Stomach (tissue), 9 donors: Measurements from ENCODE around the gene PINLYP. TPM values are rescaled to one million over a fixed set of nuclear protein-coding genes. Genes with fewer than 3 reads are reported as not detected.
A peak's percentile ranks its signal among the peaks of the same experiment; 100 is the strongest.

Experiments
- DNase-seq, 2 donors: peaks; one replicate each; pipeline versions ENCODE4 v3.0.0 to v3.0.0-alpha.2; 2013 to 2019
- H3K27ac ChIP-seq, 5 donors: fragments of 200-600 bp in 4 of 5; sonication (generic) in 4 of 5; one replicate each; pipeline ENCODE4 v1.5.1; 2013 to 2019; ENCODE audit warnings: mild to moderate bottlenecking in 1 of 5, moderate library complexity in 1 of 5
- H3K27me3 ChIP-seq, 3 donors: fragments of 200-600 bp; sonication (generic); one replicate each; pipeline ENCODE4 v1.5.1; 2017 to 2019; ENCODE audit warnings: mixed run types in 1 of 3
- H3K36me3 ChIP-seq, 4 donors: fragments of 200-600 bp; sonication (generic); 1 replicate in 3 of 4; 2 replicates in 1 of 4; pipeline ENCODE4 v1.5.1; 2016 to 2019
- H3K4me1 ChIP-seq, 4 donors: fragments of 200-600 bp; sonication (generic); one replicate each; pipeline ENCODE4 v1.5.1; 2016 to 2019
- H3K4me3 ChIP-seq, 4 donors: fragments of 200-600 bp; sonication (generic) in 3 of 4; one replicate each; pipeline ENCODE4 v1.5.1; 2016 to 2019; ENCODE audit warnings: mild to moderate bottlenecking in 1 of 4
- H3K9me3 ChIP-seq, 4 donors: fragments of 200-600 bp; sonication (generic); one replicate each; pipeline ENCODE4 v1.5.1; 2016 to 2019
- EP300 ChIP-seq: sonication (generic); formaldehyde crosslinking; IDR thresholded peaks from one replicate; pipeline ENCODE4 v1.6.1; 2017; ENCODE audit warnings: antibody characterized with exemption
- POLR2A ChIP-seq, 4 donors: fragments of 450-650 bp; IDR thresholded peaks; one replicate each; pipeline ENCODE4 v1.6.1; 2016; ENCODE audit warnings: antibody characterized with exemption in 4 of 4, control low read depth in 2 of 4, mild to moderate bottlenecking in 1 of 4, moderate library complexity in 1 of 4
- POLR2AphosphoS5 ChIP-seq, 3 donors: sonication (generic); formaldehyde crosslinking; IDR thresholded peaks; one replicate each; pipeline ENCODE4 v1.6.1; 2016; ENCODE audit warnings: antibody characterized with exemption in 3 of 3
- WGBS, 5 donors: extraction: QIAGEN DNeasy Blood & Tissue Kit in 3 of 5; methylation state at CpG; one replicate each; pipeline versions ENCODE4 v1.1.5 to v1.1.7; 2013 to 2018; 5-methylcytosine and 5-hydroxymethylcytosine counted together
- intact Hi-C: fragments of 100-400 bp; cut with DNase I; formaldehyde crosslinking; loops from one replicate; pipeline ENCODE4 v1.15.1; 2023; ENCODE audit warnings: low total_unique reads
- polyA plus RNA-seq, 3 donors: library from polyadenylated mRNA; stranded (reverse); fragments of 200-250 nt; gene quantifications; one replicate each; pipeline ENCODE4 v1.2.3, GENCODE V29; 2013
- total RNA-seq, 5 donors: library from RNA; depleted of rRNA; stranded (reverse); fragments of >200 nt; gene quantifications; one replicate each; pipeline versions ENCODE4 v1.1.0 to v1.2.3, GENCODE V29; 2014 to 2016
- TF ChIP-seq, protein P1 (sequence below), 7 experiments: fragments of 450-650 bp in 4 of 7; fragments of 200-600 bp in 3 of 7; sonication (generic) in 3 of 7; IDR thresholded peaks; one replicate each; pipeline ENCODE4 v1.5.1; 2016 to 2019; ENCODE audit warnings: antibody characterized with exemption in 7 of 7, control low read depth in 2 of 7, mild to moderate bottlenecking in 1 of 7
- donor health status: healthy with polysubstance abuse.
- donor health status: Bipolar disorder and iron deficiency.
- donor health status: healthy.

Gene PINLYP
- total and polyA plus RNA-seq, 8 donors, result 0.14 to 18.7 (median 8.0) TPM; not detected in 1

DNA sequence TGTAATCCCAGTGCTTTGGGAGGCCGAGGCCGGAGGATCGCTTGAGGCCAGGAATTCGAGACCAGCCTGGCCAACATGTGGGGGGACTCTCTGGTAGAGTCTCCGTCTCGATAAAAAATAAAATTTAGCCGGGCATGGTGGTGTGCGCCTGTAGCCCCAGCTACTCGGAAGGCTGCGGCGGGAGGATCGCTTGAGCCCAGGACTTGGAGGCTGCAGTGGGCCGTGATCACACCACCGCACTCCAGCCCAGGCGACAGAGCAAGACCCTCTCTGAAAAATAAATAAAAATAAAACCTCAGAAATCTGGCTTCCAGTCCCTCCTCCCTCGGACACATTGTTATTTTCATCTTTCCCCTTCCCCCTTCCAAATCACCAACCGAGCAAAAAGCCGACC is 20.0 kb downstream of the PINLYP start:
- no peak for DNase-seq
- Histone ChIP-seq H3K27me3 (no peaks in the 10 kb centered on the region), H3K4me1 (peaks cover 34 to 68% (median 54%) of the 10 kb centered on the region in 4 donors), H3K4me3 (peak overlapping the region; percentile 62 to 74 (median 67)), H3K27ac (peak overlapping the region; percentile 74 to 96 (median 96)), H3K36me3 (peaks cover 33 to 61% (median 57%) of the 10 kb centered on the region in 4 donors), H3K9me3 (no peaks in the 10 kb centered on the region)
- intact Hi-C loops, result no loop called here
- WGBS, 5 donors, result 1 to 2% (median 1%) methylated on average over 18 of the region's 18 CpGs
- TF ChIP-seq, protein P1, sequence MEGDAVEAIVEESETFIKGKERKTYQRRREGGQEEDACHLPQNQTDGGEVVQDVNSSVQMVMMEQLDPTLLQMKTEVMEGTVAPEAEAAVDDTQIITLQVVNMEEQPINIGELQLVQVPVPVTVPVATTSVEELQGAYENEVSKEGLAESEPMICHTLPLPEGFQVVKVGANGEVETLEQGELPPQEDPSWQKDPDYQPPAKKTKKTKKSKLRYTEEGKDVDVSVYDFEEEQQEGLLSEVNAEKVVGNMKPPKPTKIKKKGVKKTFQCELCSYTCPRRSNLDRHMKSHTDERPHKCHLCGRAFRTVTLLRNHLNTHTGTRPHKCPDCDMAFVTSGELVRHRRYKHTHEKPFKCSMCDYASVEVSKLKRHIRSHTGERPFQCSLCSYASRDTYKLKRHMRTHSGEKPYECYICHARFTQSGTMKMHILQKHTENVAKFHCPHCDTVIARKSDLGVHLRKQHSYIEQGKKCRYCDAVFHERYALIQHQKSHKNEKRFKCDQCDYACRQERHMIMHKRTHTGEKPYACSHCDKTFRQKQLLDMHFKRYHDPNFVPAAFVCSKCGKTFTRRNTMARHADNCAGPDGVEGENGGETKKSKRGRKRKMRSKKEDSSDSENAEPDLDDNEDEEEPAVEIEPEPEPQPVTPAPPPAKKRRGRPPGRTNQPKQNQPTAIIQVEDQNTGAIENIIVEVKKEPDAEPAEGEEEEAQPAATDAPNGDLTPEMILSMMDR (IDR thresholded peaks at IDR 0.05), result no peak
- TF ChIP-seq POLR2AphosphoS5 (IDR thresholded peaks at IDR 0.05) (no peak), POLR2A (IDR thresholded peaks at IDR 0.05) (no peak), EP300 (no peak)

DNA sequence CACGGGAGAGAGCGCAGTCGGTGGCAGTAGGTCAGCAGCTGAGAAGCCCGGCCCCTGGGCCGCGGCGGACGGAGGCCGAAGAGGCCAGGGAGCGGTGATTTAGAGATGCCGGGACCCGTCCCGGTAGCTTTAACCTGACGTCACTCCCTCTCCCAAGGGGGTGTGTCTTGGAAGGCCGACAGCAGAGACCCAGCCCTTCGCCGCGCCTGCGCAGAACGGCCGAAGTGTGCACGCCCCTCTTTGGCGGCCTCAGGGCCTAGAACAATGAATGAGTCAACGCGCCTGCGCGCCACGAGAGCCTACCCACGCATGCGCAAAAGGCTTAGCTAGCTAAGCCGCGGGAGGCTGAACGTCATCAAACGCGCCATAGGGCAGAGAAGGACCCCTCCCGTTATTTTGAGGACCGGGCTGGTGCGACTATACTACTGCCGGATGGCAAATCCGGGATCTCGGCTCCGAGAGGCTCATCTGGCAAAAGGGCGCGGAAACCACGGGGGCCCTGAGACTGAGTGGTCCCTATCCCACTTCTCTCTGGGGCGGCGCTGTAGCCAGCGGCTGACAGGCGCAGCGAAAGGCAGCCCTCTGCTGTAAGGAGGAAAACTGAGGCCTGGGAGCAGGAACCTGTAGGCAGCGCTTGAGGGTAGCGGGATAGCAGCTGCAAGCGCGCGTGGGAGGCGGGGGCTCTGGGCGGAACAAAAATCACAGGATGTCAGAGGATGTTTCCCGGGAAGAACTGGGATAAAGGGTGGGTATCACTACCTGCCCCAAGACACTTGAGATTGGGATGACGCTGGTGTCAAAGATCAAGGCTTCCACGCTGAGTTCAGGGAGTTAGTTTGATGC is 20.6 kb downstream of the PINLYP start, which contains the start of the genes IRGQ and ZNF576:
Gene IRGQ, minus strand, starts transcription at position 136 of the 843 bp plus-strand sequence. CDS start 796 bp downstream, outside the sequence.
Gene ZNF576, plus strand, starts transcription at position 597 of the 843 bp plus-strand sequence. CDS start 514 bp downstream, outside the sequence.
- TF ChIP-seq POLR2A (IDR thresholded peaks at IDR 0.05) (peak in 2 of 4 donors; percentile 90 to 94), POLR2AphosphoS5 (IDR thresholded peaks at IDR 0.05) (peak; percentile 80 to 95 (median 93))
- TF ChIP-seq, protein P1 (IDR thresholded peaks at IDR 0.05), result no peak

DNA sequence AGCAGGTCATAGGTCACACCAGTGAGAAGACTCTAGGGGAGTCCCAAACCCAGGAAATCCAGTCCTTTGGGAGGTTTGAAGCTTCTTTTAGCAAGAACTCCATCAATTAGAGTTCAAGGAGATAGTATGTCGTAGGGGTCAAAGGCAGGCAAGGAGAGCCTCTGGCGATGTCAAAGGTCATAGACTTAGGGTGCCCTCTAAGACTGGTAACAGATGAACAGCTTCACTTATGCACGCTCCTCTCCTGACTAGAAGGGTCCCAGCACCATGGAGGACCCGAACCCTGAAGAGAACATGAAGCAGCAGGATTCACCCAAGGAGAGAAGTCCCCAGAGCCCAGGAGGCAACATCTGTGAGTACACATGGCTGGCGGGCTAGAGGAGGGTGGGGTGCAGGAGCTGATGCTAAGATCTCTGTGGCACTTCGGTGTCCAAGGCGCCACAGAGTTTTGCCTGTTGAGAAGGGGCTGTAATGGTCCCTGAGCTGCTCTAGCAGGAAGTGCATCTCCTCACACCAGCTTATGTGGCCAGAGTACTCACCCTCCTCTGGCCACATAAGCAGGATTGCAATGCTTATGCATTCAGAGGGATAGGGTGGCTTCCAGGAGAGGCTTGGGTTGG is 21.4 kb downstream of the PINLYP start:
- Histone ChIP-seq H3K27me3 (no peaks in the 10 kb centered on the region), H3K4me3 (peak overlapping the region; percentile 62 to 74 (median 67)), H3K9me3 (no peaks in the 10 kb centered on the region), H3K4me1 (peaks cover 34 to 63% (median 54%) of the 10 kb centered on the region in 4 donors), H3K36me3 (peaks cover 33 to 61% (median 57%) of the 10 kb centered on the region in 4 donors), H3K27ac (peak overlapping the region; percentile 90 to 96 (median 96))
- intact Hi-C loops, result no loop called here
- peak in 1 of 2 donors; percentile 30 for DNase-seq
- no peak for TF ChIP-seq EP300
- no peak for TF ChIP-seq POLR2AphosphoS5 (IDR thresholded peaks at IDR 0.05)
- no peak for TF ChIP-seq POLR2A (IDR thresholded peaks at IDR 0.05)
- TF ChIP-seq, protein P1 (IDR thresholded peaks at IDR 0.05), result no peak
- WGBS, 5 donors, result 15 to 30% (median 19%) methylated on average over 7 of the region's 7 CpGs

More for the DNA sequence above, 20.6 kb downstream of the PINLYP start, which contains the start of the genes IRGQ and ZNF576:
- intact Hi-C loops, result no loop called here
- Histone ChIP-seq H3K27me3 (no peaks in the 10 kb centered on the region), H3K36me3 (peaks cover 33 to 61% (median 57%) of the 10 kb centered on the region in 4 donors), H3K4me1 (peaks cover 34 to 63% (median 54%) of the 10 kb centered on the region in 4 donors), H3K27ac (peak within 1 kb of the TSS; percentile 90 to 96 (median 96)), H3K4me3 (peak within 1 kb of the TSS; percentile 62 to 74 (median 67)), H3K9me3 (no peaks in the 10 kb centered on the region)
- DNase-seq, result peak; percentile 100
- 0 to 1% (median 0%) methylated on average over 41 to 60 of the region's 60 CpGs for WGBS, 5 donors

DNA sequence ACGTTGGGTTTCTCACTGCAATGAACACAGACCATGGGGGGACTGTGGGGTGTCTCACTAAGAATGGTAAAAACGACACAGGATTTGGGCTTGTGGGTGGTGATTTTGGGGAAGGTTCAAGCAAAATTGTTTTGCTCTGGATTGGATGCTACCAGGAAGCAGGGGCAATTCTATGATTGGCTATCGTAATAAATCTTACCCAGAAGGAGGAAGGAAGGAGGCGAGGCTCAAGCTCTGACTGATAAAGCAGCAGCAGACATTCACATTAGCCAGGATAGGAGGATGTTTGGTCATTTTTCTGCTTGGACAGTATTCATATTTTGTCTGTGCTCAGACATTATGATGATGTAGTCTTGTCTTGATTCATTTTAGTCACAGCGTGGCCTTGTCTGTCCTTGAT is 22.3 kb downstream of the PINLYP start:
- H3K27ac ChIP-seq, result peak overlapping the region in 2 of 5 donors; percentile 96

More for the DNA sequence above, 22.3 kb downstream of the PINLYP start:
- no peaks in the 10 kb centered on the region for H3K9me3 ChIP-seq
- peak overlapping the region in 2 of 4 donors; percentile 69 to 74 for H3K4me3 ChIP-seq
- H3K4me1 ChIP-seq, result peaks cover 34 to 56% (median 50%) of the 10 kb centered on the region in 4 donors
- TF ChIP-seq, protein P1 (IDR thresholded peaks at IDR 0.05), result no peak
- TF ChIP-seq POLR2AphosphoS5 (IDR thresholded peaks at IDR 0.05), result no peak
- TF ChIP-seq EP300, result no peak
- no peak for TF ChIP-seq POLR2A (IDR thresholded peaks at IDR 0.05)
- intact Hi-C loops, result no loop called here
- H3K36me3 ChIP-seq, result peaks cover 25 to 61% (median 57%) of the 10 kb centered on the region in 4 donors
- no peaks in the 10 kb centered on the region for H3K27me3 ChIP-seq
- no peak for DNase-seq
- WGBS, 5 donors, result 34 to 49% (median 43%) methylated on average over 5 of the region's 5 CpGs
